ENCODE data around the gene TM9SF3.
A peak's percentile ranks its signal among the peaks of the same experiment; 100 is the strongest.

Gene TM9SF3

DNA sequence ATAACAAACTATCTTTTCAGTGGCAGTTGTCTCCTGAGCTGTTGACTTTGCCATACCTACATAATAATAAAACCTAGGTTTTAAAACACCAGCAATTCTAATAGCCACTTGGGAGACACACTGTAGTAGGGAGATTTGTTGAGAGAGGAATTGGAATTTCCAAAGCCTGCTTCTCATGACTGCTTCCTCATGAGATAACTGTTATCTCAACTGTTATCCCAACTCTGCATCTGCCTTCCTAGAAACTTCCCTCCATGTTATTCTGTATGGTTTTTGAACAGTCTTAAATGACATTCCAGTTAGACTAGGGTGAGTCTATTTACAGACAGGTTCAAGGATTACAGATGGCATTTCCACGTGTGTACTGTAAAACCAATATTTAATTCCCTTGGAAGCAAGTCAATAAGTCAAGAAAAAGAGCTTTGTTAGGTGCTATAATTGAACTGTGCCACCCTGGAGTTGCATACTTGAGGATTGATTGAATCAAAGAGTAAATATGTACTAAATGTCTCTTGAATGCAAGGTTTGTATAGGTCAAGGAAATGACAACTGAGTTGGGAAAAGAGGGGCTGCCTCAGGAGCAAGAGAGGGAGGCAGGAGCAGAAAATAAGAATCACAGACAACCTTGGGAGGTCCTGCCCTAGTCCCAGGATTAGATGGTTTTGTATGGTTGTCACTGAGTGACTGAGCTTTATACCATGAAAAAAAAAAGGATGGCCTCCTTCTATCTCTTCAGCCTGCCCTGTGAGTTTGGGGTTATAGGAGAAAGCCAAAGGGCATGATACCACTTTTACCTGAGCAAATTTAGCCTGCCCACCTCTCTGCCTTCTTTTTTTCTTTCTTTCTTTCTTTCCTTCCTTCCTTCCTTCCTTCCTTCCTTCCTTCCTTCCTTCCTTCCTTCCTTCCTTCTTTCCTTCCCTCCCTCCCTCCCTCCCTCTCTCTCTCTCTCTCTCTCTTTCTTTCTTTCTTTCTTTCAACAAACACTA lies 9.9 kb upstream of the TM9SF3 start:
- Histone ChIP-seq H3K4me3 (ENCODE audit: low read depth, low read length) (no peak overlapping the region), H3K36me3 (no peaks in the 10 kb centered on the region), H3K9me3 (no peaks in the 10 kb centered on the region; the same call in 1 of the 2 replicates), H3K27me3 (no peaks in the 10 kb centered on the region), H3K4me1 (no peaks in the 10 kb centered on the region)
- TF ChIP-seq, protein P1, sequence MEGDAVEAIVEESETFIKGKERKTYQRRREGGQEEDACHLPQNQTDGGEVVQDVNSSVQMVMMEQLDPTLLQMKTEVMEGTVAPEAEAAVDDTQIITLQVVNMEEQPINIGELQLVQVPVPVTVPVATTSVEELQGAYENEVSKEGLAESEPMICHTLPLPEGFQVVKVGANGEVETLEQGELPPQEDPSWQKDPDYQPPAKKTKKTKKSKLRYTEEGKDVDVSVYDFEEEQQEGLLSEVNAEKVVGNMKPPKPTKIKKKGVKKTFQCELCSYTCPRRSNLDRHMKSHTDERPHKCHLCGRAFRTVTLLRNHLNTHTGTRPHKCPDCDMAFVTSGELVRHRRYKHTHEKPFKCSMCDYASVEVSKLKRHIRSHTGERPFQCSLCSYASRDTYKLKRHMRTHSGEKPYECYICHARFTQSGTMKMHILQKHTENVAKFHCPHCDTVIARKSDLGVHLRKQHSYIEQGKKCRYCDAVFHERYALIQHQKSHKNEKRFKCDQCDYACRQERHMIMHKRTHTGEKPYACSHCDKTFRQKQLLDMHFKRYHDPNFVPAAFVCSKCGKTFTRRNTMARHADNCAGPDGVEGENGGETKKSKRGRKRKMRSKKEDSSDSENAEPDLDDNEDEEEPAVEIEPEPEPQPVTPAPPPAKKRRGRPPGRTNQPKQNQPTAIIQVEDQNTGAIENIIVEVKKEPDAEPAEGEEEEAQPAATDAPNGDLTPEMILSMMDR (IDR thresholded peaks at IDR 0.05; ENCODE audit: low read depth, low read length): no peak
- DNase-seq: no peak

DNA sequence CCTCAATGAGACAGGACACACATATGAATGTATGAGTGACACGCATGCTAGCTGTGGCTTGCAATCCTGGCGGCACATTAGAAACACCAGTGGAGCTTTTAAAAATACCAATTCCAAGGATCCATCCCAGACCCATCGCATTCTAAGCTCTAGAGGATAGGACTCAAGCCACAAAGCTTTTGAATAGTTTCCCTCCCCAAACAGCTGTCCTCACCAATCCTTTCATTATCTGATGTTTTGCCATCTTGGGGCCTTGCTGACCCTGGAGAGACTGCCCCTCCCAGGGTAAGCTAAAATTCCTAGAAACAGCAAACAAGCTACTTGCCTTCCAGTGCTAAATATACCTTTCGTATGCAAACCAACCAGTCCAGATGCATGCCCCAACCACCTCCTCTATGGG lies 8.9 kb upstream of the TM9SF3 start:
- no peaks in the 10 kb centered on the region; the same call in 1 of the 2 replicates for H3K9me3 ChIP-seq

DNA sequence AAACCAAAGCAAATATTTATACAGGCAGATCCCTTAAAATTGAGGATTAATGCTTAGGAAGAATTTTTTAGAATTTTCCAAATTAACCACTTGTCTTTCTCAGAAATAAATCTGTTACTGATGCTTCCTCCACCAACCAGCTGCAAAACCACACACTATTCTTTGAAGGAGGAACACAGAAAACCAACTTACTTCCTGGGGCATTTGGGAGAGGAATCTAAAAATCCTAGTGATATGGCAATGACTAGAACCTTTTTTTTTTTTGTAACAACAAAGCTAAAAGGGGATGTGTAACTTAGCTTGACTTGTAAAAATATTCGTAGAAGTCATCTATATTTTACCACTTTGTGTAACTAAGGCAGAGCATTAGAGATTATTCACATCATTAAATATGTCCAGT lies 5.1 kb upstream of the TM9SF3 start:
- TF ChIP-seq, protein P1 (IDR thresholded peaks at IDR 0.05; ENCODE audit: low read depth, low read length): no peak
- Histone ChIP-seq H3K9me3 (no peaks in the 10 kb centered on the region; the same call in 1 of the 2 replicates), H3K4me3 (ENCODE audit: low read depth, low read length) (no peak overlapping the region), H3K27me3 (no peaks in the 10 kb centered on the region), H3K36me3 (no peaks in the 10 kb centered on the region), H3K4me1 (peaks cover 4% of the 10 kb centered on the region; the same call in 1 of the 2 replicates)
- no peak for DNase-seq

More for the DNA sequence above, 8.9 kb upstream of the TM9SF3 start:
- Histone ChIP-seq H3K27me3 (no peaks in the 10 kb centered on the region), H3K36me3 (no peaks in the 10 kb centered on the region), H3K4me1 (no peaks in the 10 kb centered on the region), H3K4me3 (ENCODE audit: low read depth, low read length) (no peak overlapping the region)
- DNase-seq: no peak
- TF ChIP-seq, protein P1 (IDR thresholded peaks at IDR 0.05; ENCODE audit: low read depth, low read length): no peak

- Histone ChIP-seq H3K9me3 (no peaks in the 10 kb centered on the region; the same call in 1 of the 2 replicates), H3K4me1 (peaks cover 7% of the 10 kb centered on the region), H3K36me3 (0 out of 2 replicates have a peak, but pooled peaks cover 2% of the 10 kb centered on the region), H3K4me3 (ENCODE audit: low read depth, low read length) (no peak overlapping the region), H3K27me3 (no peaks in the 10 kb centered on the region)
- TF ChIP-seq, protein P1 (IDR thresholded peaks at IDR 0.05; ENCODE audit: low read depth, low read length): no peak
- DNase-seq: no peak
Measured at GRCh38 chr10:96588616-96589419, 2.0 kb upstream of the TM9SF3 start.

GRCh38 chr10:96588060-96588554 lies 1.3 kb upstream of the TM9SF3 start:
- H3K4me3 ChIP-seq (ENCODE audit: low read depth, low read length): peak overlapping the region; percentile 69
- H3K4me1 ChIP-seq: peaks cover 7% of the 10 kb centered on the region
- no peak for DNase-seq

More at GRCh38 chr10:96588060-96588554, 1.3 kb upstream of the TM9SF3 start:
- TF ChIP-seq, protein P1 (IDR thresholded peaks at IDR 0.05; ENCODE audit: low read depth, low read length): no peak
- H3K36me3 ChIP-seq: 0 out of 2 replicates have a peak, but pooled peaks cover 2% of the 10 kb centered on the region
- no peaks in the 10 kb centered on the region for H3K27me3 ChIP-seq
- H3K9me3 ChIP-seq: no peaks in the 10 kb centered on the region
